ENCODE data around the gene PLCD4. TPM values are rescaled to one million over a fixed set of nuclear protein-coding genes. Genes with fewer than 3 reads are reported as not detected.

Gene PLCD4
- total RNA-seq, 1 experiment from 2014 or later: 0.24 TPM

DNA sequence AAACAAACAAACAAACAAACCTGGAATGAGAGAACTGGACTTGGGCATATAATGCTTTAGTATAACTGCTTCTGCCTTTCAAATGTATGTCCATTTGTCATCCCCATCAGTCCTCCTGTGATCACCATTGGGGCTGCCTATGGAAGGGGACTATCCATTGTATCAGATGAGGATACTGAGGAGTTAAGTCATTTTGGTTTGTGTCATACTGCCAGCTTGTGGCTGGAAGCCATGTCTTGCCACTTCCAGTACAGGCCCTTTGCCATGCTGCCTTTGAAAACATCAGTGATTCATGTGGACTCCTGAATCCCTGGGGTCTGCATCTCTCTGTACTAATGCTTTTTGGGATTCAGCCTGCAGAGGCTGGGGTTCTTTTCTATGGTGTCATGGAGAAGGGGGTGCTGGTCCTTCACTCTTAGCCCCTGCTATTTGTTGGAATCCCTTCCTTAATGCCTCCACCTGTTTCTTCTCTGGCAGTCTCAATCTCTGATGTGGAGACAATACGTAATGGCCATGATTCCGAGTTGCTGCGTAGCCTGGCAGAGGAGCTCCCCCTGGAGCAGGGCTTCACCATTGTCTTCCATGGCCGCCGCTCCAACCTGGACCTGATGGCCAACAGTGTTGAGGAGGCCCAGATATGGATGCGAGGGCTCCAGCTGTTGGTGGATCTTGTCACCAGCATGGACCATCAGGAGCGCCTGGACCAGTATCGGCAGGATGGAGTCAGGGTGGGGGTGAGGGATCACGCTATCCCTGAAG, 10.6 kb downstream of the PLCD4 start:
- TF ChIP-seq EZH2 (IDR thresholded peaks at IDR 0.05; ENCODE audit: borderline replicate concordance, low read depth, low read length, poor library complexity, severe bottlenecking): no peak
- 0 out of 2 replicates have a peak, but pooled peaks have one; percentile 33 for TF ChIP-seq CTCF (conservative IDR thresholded peaks at IDR 0.05; ENCODE audit: low read depth, low read length)
- H3K36me3 ChIP-seq (ENCODE audit: insufficient read depth, low read length, poor library complexity, severe bottlenecking): no peaks in the 10 kb centered on the region
- H3K4me1 ChIP-seq (ENCODE audit: insufficient read depth, low read length, poor library complexity, severe bottlenecking): peaks cover 9% of the 10 kb centered on the region
- intact Hi-C loops (cut with micrococcal nuclease; ENCODE audit: unreplicated experiment): no loop called here
- no peaks in the 10 kb centered on the region for H3K27me3 ChIP-seq (replicated peaks; ENCODE audit: insufficient read depth, low read depth, low read length, poor library complexity)
- DNase-seq (ENCODE audit: low spot score): peak; percentile 45
- H3K4me3 ChIP-seq (ENCODE audit: low read depth, low read length, poor library complexity, severe bottlenecking): no peak overlapping the region
- ChIA-PET POLR2A (ENCODE audit: low non-redundant PET) (no interaction called here), CTCF (no interaction called here)
- no TSS peak for BruUV-seq (replicated peaks)
- H3K27ac ChIP-seq (ENCODE audit: low read depth, low read length, poor library complexity, severe bottlenecking): no peak overlapping the region
- H3K9me3 ChIP-seq (ENCODE audit: low read depth, low read length, poor library complexity, severe bottlenecking): no peaks in the 10 kb centered on the region

DNA sequence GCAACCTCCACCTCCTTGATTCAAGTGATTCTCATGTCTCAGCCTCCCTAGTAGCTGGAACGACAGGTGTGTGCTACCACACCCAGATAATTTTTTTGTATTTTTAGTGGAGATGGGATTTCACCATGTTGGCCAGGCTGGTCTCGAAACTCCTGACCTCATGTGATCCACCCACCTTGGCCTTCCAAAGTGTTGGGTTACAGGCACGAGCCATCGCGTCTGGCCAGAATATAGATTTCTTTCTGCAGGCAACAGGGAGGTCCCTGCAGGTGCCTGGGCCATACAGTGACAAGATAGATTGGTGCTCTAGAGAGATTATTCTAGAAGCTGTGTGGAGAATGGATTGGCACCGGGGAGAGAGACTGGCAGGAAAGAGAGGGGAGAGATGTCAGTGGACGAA, 13.3 kb downstream of the PLCD4 start:
- peaks cover 9% of the 10 kb centered on the region for H3K4me1 ChIP-seq (ENCODE audit: insufficient read depth, low read length, poor library complexity, severe bottlenecking)
- no peaks in the 10 kb centered on the region for H3K36me3 ChIP-seq (ENCODE audit: insufficient read depth, low read length, poor library complexity, severe bottlenecking)
- intact Hi-C loops (cut with micrococcal nuclease; ENCODE audit: unreplicated experiment): no loop called here
- H3K27me3 ChIP-seq (replicated peaks; ENCODE audit: insufficient read depth, low read depth, low read length, poor library complexity): no peaks in the 10 kb centered on the region
- H3K4me3 ChIP-seq (ENCODE audit: low read depth, low read length, poor library complexity, severe bottlenecking): no peak overlapping the region
- DNase-seq (ENCODE audit: low spot score): no peak
- no TSS peak for BruUV-seq (replicated peaks)
- no peaks in the 10 kb centered on the region for H3K9me3 ChIP-seq (ENCODE audit: low read depth, low read length, poor library complexity, severe bottlenecking)
- CTCF ChIA-PET: no interaction called here
- POLR2A ChIA-PET (ENCODE audit: low non-redundant PET): no interaction called here
- TF ChIP-seq EZH2 (IDR thresholded peaks at IDR 0.05; ENCODE audit: borderline replicate concordance, low read depth, low read length, poor library complexity, severe bottlenecking): no peak
- TF ChIP-seq CTCF (conservative IDR thresholded peaks at IDR 0.05; ENCODE audit: low read depth, low read length): no peak
- H3K27ac ChIP-seq (ENCODE audit: low read depth, low read length, poor library complexity, severe bottlenecking): no peak overlapping the region

- Histone ChIP-seq H3K27ac (ENCODE audit: low read depth, low read length, poor library complexity, severe bottlenecking) (no peak overlapping the region), H3K4me3 (ENCODE audit: low read depth, low read length, poor library complexity, severe bottlenecking) (no peak overlapping the region), H3K9me3 (ENCODE audit: low read depth, low read length, poor library complexity, severe bottlenecking) (no peaks in the 10 kb centered on the region), H3K4me1 (ENCODE audit: insufficient read depth, low read length, poor library complexity, severe bottlenecking) (peaks cover 9% of the 10 kb centered on the region), H3K27me3 (replicated peaks; ENCODE audit: insufficient read depth, low read depth, low read length, poor library complexity) (no peaks in the 10 kb centered on the region), H3K36me3 (ENCODE audit: insufficient read depth, low read length, poor library complexity, severe bottlenecking) (no peaks in the 10 kb centered on the region)
- BruUV-seq (replicated peaks): no TSS peak
- intact Hi-C loops (cut with micrococcal nuclease; ENCODE audit: unreplicated experiment): no loop called here
- CTCF ChIA-PET: interaction anchor here (0.6 kb wide), 1 partner anchor 14 kb away, joined by 8 read pairs; no protein-coding TSS in a partner anchor
- TF ChIP-seq CTCF (conservative IDR thresholded peaks at IDR 0.05; ENCODE audit: low read depth, low read length) (no peak), EZH2 (IDR thresholded peaks at IDR 0.05; ENCODE audit: borderline replicate concordance, low read depth, low read length, poor library complexity, severe bottlenecking) (no peak)
- peak; percentile 31 for DNase-seq (ENCODE audit: low spot score)
- POLR2A ChIA-PET (ENCODE audit: low non-redundant PET): no interaction called here
Measured at GRCh38 chr2:218622606-218623365, 15.1 kb downstream of the PLCD4 start.

All from A673 (cell line).